Kidney capillary endothelial cell (primary cell): ENCODE data around the gene TIMM44.
"Not testable (repeated sequence)": the region's sequence is repeated elsewhere in the genome, so short reads cannot be mapped to it uniquely, and the experiment has no call there.

Source experiments
- DNase-seq: peaks from one replicate; pipeline ENCODE4 v3.0.0-alpha.2; 2018; ENCODE audit warnings: low spot score

Gene TIMM44

GRCh38 chr19:7976461-7976860 lies 33.0 kb upstream of the TIMM44 start:
- no peak for DNase-seq

- DNase-seq, result no peak
Measured at GRCh38 chr19:7975037-7975436, 31.6 kb upstream of the TIMM44 start.

DNA sequence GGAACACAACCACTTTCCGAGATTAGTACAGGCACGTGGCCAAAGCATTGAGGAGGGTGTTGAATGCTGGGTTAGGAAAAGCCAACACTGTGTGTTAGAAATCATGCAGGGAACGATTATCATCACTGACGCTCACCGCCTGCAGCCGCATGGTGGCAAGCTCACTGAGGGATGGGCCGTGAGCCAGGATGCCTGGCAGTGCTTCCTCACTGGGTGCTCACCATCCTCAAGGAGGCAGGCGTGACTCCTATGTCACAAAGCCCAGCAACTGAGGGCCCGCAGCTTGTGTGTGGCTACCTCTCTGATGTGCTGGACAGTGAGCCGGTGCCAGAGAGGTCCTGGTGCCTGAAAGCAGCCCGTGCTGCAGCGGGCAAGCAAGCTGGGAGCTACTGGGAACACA lies 30.4 kb upstream of the TIMM44 start:
- DNase-seq, result no peak

DNA sequence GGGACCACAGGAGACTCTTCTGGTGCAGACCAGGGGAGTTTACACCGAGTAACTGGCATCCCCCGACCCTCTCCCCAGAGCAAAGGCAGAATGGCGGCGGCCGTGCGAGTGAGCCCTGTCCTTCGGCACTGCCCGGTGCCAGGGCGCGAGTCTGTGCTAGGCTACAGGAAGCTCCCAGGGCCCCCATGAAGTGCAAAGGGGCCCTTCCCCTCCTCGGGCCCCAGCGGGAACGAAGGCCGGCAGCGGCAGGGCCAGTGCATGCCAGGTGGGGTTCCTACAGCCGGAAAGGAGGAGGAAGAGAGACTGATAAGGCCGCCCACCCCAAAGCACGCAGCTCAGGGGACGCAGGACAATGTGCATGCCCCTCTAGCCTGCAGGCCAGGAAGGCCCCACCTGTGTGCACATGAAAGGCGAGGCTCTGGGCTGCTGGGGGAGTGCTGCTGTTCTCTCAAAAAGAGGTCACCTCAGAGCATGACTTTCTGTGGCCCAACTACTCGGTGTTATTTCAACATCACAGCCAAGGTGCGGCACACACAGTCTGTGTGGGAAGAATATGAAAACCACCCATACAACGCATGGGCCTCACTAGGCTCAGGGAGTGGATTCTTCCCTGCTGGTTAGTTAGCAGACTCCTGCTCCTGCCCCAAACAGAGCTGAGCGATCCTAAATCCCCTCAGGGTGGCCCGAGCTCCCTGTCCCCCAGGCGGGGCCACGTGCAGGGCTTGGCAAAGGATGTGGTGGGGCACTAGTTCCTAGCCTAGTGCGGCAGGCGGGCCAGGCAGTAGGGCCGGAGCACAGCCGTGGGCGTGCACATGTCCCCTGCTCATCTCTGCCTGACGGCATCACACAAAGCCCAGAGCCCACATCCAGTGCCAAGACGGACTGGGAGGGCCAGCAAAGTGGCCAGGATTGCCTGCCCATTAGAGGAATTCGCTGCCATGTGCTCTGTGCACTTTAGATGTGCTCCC lies 28.4 kb upstream of the TIMM44 start:
- no peak for DNase-seq

DNA sequence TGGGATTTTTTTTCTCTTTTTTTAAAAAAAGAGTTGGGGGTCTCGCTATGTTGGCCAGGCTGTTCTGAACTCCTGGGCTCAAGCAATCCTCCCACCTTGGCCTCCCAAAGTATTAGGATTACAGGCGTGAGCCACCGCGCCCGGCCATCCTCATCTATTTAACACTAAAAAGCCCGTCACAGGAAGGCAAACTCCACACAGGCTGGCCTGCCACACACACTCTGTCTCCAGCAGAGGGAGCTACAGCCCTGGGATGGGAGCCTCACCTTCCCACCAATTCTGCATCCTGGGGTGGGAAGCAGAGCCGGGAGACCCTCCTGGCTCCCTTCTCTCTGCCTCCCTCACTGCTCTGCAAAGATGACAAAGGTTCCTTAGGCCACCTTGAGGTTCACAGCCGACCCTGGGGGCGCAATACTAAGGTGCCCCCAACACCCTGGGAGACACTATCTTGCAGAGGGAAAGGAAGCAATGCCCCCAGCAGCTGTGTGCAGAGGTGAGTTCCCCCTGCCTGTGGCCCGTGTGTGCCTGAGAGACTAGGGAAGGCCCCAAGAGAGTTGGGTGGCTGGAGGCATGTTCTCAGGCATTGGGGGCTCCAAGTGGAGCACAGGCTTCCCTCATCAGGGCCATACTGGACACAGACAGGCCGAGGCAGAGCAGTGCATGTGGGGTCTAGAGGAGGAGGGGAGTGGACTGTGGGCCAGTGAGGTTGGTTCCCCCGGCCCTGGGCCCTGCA lies 27.4 kb upstream of the TIMM44 start:
- DNase-seq, result peak; percentile 21

DNA sequence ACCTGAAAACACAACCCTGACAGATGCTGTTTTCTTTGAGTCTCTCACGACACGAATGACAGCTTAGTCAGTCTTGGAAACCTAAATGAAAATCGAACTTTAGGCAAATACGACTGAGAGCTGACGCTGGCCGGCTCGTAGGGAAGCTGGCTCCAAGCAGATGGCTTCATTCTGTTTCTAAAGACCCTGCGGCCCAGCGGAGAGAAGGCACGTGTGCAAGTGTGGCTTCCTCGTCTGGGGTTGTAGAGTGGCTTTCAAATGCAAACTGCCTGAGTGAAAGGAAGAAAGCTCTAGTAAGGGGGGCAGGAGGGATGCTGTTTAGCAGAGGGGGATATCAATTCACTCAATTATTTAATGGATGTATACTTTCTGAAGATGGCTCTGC lies 26.1 kb upstream of the TIMM44 start:
- DNase-seq, result no peak

DNA sequence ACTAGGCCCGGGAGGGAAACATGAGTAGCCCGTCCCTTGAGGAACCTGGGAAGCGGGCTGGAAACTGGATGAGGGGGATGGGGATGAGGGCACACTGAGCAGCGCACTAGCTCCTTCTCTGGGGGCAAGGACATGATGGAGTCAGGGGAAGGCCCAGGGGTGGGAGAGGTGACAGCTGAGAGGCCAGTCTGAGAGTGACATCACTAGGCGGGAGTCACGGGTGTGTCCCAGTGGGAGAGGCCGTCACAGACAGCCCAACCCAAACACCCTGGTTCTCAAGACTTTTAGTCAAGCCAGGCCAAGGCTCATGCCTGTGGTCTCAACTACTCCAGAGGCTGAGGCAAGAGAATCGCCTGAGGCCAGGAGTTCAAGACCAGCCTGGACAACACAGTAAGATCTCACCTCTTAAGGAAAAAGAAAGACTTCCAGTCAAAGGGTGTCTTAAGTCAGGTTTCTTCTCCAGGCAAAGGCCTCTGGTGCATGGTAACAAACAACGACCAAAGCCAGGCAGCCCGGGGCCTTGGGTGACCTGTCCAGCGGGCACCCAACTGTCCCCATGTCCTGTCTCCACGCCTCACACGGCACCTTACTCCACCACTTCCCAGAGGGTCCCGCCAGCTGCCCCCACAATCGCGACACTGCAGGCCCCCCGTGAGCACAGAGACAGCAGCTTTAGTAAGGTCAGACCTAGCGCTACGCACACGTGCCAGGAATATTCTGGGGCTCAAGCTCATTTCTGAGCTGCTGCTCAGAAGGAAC lies 25.5 kb upstream of the TIMM44 start:
- no peak for DNase-seq

- no peak for DNase-seq
Measured at GRCh38 chr19:7968008-7968795, 24.7 kb upstream of the TIMM44 start.

GRCh38 chr19:7965921-7966665 lies 22.6 kb upstream of the TIMM44 start:
- no peak for DNase-seq

GRCh38 chr19:7965259-7965841 lies 21.9 kb upstream of the TIMM44 start:
- no peak for DNase-seq

GRCh38 chr19:7963566-7963965 lies 20.1 kb upstream of the TIMM44 start:
- DNase-seq, result no peak

DNA sequence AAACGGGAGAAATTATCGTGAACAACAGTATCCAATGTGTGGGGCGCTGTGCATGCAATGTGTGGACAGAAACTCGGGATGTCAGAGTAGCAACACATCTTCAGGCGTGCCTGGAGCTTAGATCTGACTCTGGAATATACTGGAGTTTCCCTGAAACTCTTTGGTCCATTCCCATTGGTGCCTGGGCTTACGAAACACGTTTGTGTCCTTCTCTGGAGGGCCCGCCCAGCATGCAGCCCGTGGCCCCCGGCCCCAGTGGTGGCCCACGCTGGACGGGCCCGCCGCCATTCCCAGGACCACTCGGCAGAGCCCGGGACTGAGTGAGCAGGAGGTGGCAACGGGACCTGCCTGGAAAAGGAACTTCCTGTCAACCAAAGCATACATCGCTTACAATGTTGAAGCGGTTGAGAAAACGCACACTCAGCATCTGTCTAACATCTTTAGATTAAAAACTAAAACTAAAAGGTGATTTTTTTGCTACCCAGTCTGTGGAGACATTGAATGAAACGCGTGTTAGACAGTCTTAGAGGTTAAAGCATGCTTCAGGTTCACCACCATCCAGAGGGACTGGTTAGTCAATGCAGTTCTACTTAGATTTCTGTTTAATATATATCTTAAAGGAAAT lies 19.3 kb upstream of the TIMM44 start:
- no peak for DNase-seq

DNA sequence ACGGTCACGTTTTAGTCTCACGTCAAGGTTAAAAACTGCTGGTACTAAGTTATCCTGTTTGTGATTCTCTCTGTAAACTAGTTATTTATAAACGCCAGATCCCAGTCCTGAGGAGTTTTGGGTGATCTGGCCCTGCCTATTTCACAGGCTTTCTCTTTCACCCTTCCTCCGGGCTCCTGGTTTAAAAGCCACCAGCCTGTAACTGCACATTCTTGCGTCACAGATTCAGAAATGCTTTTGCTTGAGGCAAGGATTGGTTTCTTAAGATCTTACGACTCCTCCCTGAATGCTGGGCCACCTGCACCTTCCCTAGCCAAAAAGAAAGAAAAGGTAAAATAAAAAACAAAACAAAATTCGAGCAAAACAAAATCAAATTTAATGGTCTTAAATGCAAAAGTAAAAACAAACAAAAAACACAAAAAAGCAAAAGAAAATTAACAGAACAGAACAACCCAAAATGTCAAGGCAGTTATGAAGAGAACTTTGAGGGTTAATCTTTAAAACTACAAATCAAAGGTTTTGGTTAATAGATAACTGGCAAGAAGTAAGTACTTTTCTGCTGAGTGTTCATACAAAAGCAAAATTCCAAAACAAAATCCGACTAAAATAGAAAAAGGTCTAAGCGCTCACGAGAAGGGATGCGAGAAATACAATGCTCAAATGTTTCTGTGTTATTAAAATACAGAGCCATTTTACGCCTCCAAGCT lies 18.6 kb upstream of the TIMM44 start:
- DNase-seq, result no peak

DNA sequence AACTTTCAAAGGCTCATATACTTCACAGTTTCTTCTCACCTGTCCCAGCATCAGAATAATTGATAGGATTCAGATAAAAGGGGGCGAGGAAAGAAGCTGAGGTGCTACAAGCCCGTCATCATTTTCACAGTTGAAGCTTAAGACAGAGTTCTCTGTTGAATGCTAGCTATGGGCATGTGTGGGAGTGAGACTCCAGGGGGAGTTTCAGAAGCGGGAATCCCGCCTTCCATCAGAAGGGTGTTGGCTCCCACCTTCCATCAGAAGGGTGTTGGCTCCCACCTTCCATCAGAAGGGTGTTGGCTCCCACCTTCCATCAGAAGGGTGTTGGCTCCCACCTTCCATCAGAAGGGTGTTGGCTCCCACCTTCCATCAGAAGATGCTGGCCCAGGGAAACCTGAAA lies 17.6 kb upstream of the TIMM44 start:
- DNase-seq, result not testable (repeated sequence)

GRCh38 chr19:7959211-7959610 lies 15.7 kb upstream of the TIMM44 start:
- DNase-seq, result no peak

- DNase-seq, result no peak
Measured at GRCh38 chr19:7955696-7956095, 12.2 kb upstream of the TIMM44 start.

DNA sequence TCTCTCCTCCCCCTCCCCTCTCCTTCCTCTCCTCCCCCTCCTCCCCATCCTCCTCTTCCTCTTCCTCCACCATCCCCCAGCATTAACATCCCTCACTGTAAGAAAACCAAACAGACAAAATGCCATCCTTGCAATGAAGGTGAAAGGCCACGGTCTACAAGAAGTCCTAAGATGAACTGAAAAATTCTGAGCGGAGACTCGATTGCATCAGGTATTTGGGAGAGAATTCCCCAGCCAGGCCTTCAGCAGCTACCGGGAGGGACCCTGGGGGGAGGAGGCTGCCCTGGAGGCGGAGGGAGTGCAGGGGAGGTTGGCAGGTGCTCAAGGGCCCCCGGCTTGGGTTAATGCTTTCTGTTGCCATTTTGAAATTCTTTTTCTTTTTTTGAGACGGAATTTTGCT lies 10.1 kb upstream of the TIMM44 start:
- no peak for DNase-seq

- DNase-seq, result peak; percentile 14
Measured at GRCh38 chr19:7953060-7953459, 9.6 kb upstream of the TIMM44 start.

DNA sequence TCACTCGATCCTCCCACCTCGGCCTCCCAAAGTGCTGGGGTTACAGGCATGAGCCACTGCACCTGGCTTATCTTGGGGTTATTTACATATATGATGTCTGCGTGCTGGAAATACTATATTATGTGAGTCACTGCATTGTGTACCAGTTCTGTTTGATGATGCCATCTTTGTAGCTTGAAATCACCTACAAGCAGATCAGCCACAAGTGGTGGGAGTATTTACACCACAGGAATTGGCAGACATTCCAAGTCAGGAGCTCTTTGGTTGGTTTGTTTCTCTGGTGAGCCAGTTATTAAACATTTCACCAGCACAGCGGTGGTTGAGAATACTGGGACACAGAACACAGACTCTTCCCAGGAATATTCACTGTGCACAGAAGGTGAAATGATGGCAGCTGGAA lies 4.5 kb upstream of the TIMM44 start:
- DNase-seq, result no peak
